Endometrial microvascular endothelial cells (primary cell): ENCODE data around the gene ATXN7. TPM values are rescaled to one million over a fixed set of nuclear protein-coding genes. Genes with fewer than 3 reads are reported as not detected.

Source experiments
- in situ Hi-C: cut with HindIII; loops from 2 replicates; pipeline ENCODE4 v1.10.0; 2017; ENCODE audit warnings: low sequenced_read_pairs, low pct_unique_long_range_greater_than_20kb; ENCODE audit errors: inconsistent ontology term
- total RNA-seq: library from RNA; depleted of rRNA; stranded (reverse); fragments of >200 nt; gene quantifications from one replicate; pipeline ENCODE4 v1.2.3, GENCODE V29; 2015; ENCODE audit errors: inconsistent ontology term

The ATXN7 gene
- total RNA-seq, 1 donor from 2014 or later: 19.1 TPM

- in situ Hi-C loops: loop anchor here (25.0 kb wide), 2 partner anchors 186 to 436 kb away; no protein-coding TSS in a partner anchor
These were observed 162.7 kb downstream of the ATXN7 start for GRCh38 chr3:64026346-64026745.

GRCh38 chr3:64027658-64028057, 164.0 kb downstream of the ATXN7 start:
- in situ Hi-C loops: loop anchor here (25.0 kb wide), 2 partner anchors 185 to 435 kb away; no protein-coding TSS in a partner anchor

GRCh38 chr3:64028754-64029153, 165.1 kb downstream of the ATXN7 start:
- in situ Hi-C loops: loop anchor here (25.0 kb wide), 2 partner anchors 184 to 434 kb away; no protein-coding TSS in a partner anchor

GRCh38 chr3:64029287-64029686, 165.6 kb downstream of the ATXN7 start:
- in situ Hi-C loops: loop anchor here (25.0 kb wide), 2 partner anchors 183 to 433 kb away; no protein-coding TSS in a partner anchor

- in situ Hi-C loops: loop anchor here (25.0 kb wide), 2 partner anchors 182 to 432 kb away; no protein-coding TSS in a partner anchor
These were observed 167.1 kb downstream of the ATXN7 start for GRCh38 chr3:64030741-64031140.

- in situ Hi-C loops: loop anchor here (25.0 kb wide), 2 partner anchors 180 to 430 kb away; no protein-coding TSS in a partner anchor
These were observed 168.2 kb downstream of the ATXN7 start for GRCh38 chr3:64031540-64032508.

- in situ Hi-C loops: loop anchor here (25.0 kb wide), 2 partner anchors 179 to 429 kb away; no protein-coding TSS in a partner anchor
These were observed 169.4 kb downstream of the ATXN7 start for GRCh38 chr3:64033069-64033468.

GRCh38 chr3:64037084-64037483, 173.4 kb downstream of the ATXN7 start:
- in situ Hi-C loops: loop anchor here (25.0 kb wide), 2 partner anchors 175 to 425 kb away; no protein-coding TSS in a partner anchor

GRCh38 chr3:64038253-64038767, 174.6 kb downstream of the ATXN7 start:
- in situ Hi-C loops: loop anchor here (25.0 kb wide), 2 partner anchors 174 to 424 kb away; no protein-coding TSS in a partner anchor

- in situ Hi-C loops: loop anchor here (25.0 kb wide), 2 partner anchors 173 to 423 kb away; no protein-coding TSS in a partner anchor
These were observed 175.7 kb downstream of the ATXN7 start for GRCh38 chr3:64039332-64039731.

GRCh38 chr3:64039981-64040733, 176.5 kb downstream of the ATXN7 start:
- in situ Hi-C loops: loop anchor here (25.0 kb wide), 2 partner anchors 172 to 422 kb away; no protein-coding TSS in a partner anchor

GRCh38 chr3:64042952-64043351, 179.3 kb downstream of the ATXN7 start:
- in situ Hi-C loops: loop anchor here (25.0 kb wide), 2 partner anchors 169 to 419 kb away; no protein-coding TSS in a partner anchor

GRCh38 chr3:64046592-64046991, 182.9 kb downstream of the ATXN7 start:
- in situ Hi-C loops: loop anchor here (25.0 kb wide), 2 partner anchors 166 to 416 kb away; no protein-coding TSS in a partner anchor

- in situ Hi-C loops: loop anchor here (25.0 kb wide), 2 partner anchors 165 to 415 kb away; no protein-coding TSS in a partner anchor
These were observed 183.4 kb downstream of the ATXN7 start for GRCh38 chr3:64046996-64047594.

GRCh38 chr3:64047787-64048186, 184.1 kb downstream of the ATXN7 start:
- in situ Hi-C loops: loop anchor here (25.0 kb wide), 2 partner anchors 165 to 415 kb away; no protein-coding TSS in a partner anchor

- in situ Hi-C loops: loop anchor here (25.0 kb wide), 2 partner anchors 164 to 414 kb away; no protein-coding TSS in a partner anchor
These were observed 185.0 kb downstream of the ATXN7 start for GRCh38 chr3:64048631-64049061.

GRCh38 chr3:64049136-64049535, 185.5 kb downstream of the ATXN7 start:
- in situ Hi-C loops: loop anchor here (25.0 kb wide), 2 partner anchors 163 to 413 kb away; no protein-coding TSS in a partner anchor

GRCh38 chr3:64049832-64050231, 186.2 kb downstream of the ATXN7 start:
- in situ Hi-C loops: loop anchor here (25.0 kb wide), 2 partner anchors 162 to 412 kb away; no protein-coding TSS in a partner anchor
